ENCODE data around the gene PGA3.

DNA sequence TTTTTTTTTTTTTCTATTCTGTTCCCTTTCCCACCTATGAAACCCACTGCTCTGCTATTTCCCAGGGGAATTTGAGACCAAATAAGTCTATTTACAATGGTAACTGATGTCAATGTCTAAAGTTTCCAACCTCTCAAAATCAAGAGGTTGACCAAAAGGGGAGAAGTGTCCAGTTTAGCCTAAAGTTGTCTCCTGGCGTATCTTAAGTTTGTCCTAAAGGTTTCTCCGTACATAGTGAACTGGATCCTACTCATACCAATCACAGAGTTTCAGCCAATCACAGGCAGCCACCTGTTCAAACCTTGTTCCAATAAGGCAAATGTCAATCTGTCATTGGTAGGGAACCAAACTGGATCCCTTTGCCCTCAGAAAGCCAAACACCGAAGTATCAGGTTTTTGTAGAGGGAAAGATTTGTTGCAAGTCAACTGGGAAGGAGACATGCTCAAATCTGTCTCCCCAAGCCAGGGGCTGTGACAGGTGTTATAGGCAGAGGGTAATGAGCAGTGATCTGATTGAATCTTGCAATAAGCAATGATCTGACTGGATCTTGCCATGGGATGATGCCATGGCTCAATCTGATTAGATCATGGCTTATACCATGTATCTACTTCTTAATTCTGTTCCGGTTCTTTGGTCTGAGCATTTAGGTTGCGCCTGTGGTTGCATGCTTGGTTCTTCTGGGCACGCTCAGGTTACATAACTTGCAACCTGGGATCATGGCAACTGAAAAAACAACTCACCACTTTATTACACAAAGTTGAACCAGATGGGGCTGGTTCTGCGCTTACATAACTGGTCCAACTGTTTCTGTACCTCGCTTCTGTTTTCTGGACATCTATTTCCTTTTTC, 41.0 kb upstream of the PGA3 start:
- TF ChIP-seq FOXA1 (IDR thresholded peaks at IDR 0.05) (no peak), ZNF384 (IDR thresholded peaks at IDR 0.05) (no peak), FOXM1 (IDR thresholded peaks at IDR 0.05; ENCODE audit: borderline replicate concordance) (no peak), ELF4 (IDR thresholded peaks at IDR 0.05) (no peak), L3MBTL2 (conservative IDR thresholded peaks at IDR 0.05) (no peak), NFRKB (IDR thresholded peaks at IDR 0.05) (no peak), TARDBP (IDR thresholded peaks at IDR 0.05) (no peak), FOXK2 (IDR thresholded peaks at IDR 0.05) (no peak), LEF1 (IDR thresholded peaks at IDR 0.05; ENCODE audit: borderline replicate concordance) (no peak)

All from HEK293T (cell line).